ENCODE results near the gene ESRRA.

DNA sequence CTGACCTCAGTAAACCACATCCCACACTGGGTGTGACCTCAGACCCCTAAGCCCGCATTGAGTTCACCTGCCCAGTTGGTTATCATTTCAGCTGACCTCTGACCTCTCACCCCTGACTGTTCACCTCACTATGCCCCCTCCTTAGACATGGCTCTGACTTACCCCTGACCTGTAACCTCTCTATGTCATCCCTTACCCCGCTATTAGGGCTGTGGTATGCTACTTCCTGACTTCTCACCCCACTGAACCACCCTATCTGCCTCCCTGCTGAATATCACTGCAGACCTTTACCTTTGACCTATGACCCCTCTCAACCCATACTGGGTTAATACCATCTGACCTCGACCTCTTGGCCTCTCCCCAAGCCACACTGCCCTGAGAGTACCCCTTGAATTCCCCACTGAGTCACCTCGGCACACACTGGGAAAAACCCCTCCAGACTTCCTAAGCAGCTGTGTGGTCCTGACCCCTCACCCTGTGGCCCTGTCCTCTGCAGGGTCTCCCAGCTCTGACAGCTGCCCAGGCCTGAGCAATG, 45.7 kb upstream of the ESRRA start:
- TF ChIP-seq CHD2 (IDR thresholded peaks at IDR 0.05; ENCODE audit: low read length) = no peak
- TF ChIP-seq SRF (IDR thresholded peaks at IDR 0.05; ENCODE audit: low read depth, low read length) = no peak
- TF ChIP-seq, protein P1, sequence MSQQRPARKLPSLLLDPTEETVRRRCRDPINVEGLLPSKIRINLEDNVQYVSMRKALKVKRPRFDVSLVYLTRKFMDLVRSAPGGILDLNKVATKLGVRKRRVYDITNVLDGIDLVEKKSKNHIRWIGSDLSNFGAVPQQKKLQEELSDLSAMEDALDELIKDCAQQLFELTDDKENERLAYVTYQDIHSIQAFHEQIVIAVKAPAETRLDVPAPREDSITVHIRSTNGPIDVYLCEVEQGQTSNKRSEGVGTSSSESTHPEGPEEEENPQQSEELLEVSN (IDR thresholded peaks at IDR 0.05) = no peak
- TF ChIP-seq EGR1 (IDR thresholded peaks at IDR 0.05; ENCODE audit: borderline replicate concordance, low read depth, low read length) = no peak
- no peak for TF ChIP-seq CBX5 (IDR thresholded peaks at IDR 0.05; ENCODE audit: low read depth, low read length)
- no peak for TF ChIP-seq POLR2AphosphoS5 (IDR thresholded peaks at IDR 0.05; ENCODE audit: low read depth, low read length)
- TF ChIP-seq CTCF (IDR thresholded peaks at IDR 0.05; ENCODE audit: control extremely low read depth in 1 of 3, insufficient read depth in 1 of 3, low read depth in 1 of 3, low read length in 3 of 3) = no peak
- TF ChIP-seq GTF2F1 (IDR thresholded peaks at IDR 0.05; ENCODE audit: borderline replicate concordance, low read depth, low read length) = no peak
- TF ChIP-seq MAX (IDR thresholded peaks at IDR 0.05) = no peak
